Measurements from ENCODE around the gene PDLIM4.

The PDLIM4 gene

GRCh38 chr5:132266031-132266835 is 8.7 kb downstream of the PDLIM4 start:
- no peak for DNase-seq (ENCODE audit: low read depth)
- TF ChIP-seq CTCF (conservative IDR thresholded peaks at IDR 0.05; ENCODE audit: control insufficient read depth, insufficient read depth, low read depth, low read length) = no peak

GRCh38 chr5:132266836-132267160 is 9.3 kb downstream of the PDLIM4 start:
- no peak for DNase-seq (ENCODE audit: low read depth)
- no peak for TF ChIP-seq CTCF (conservative IDR thresholded peaks at IDR 0.05; ENCODE audit: control insufficient read depth, insufficient read depth, low read depth, low read length)
- no peak overlapping the region for H3K4me3 ChIP-seq (ENCODE audit: control insufficient read depth, low read depth, low read length)

More at GRCh38 chr5:132266031-132266835, 8.7 kb downstream of the PDLIM4 start:
- H3K4me3 ChIP-seq (ENCODE audit: control insufficient read depth, low read depth, low read length) = no peak overlapping the region

- no peak overlapping the region for H3K4me3 ChIP-seq (ENCODE audit: control insufficient read depth, low read depth, low read length)
- TF ChIP-seq CTCF (conservative IDR thresholded peaks at IDR 0.05; ENCODE audit: control insufficient read depth, insufficient read depth, low read depth, low read length) = no peak
- DNase-seq (ENCODE audit: low read depth) = no peak
These were observed 9.8 kb downstream of the PDLIM4 start for GRCh38 chr5:132267166-132267739.

- TF ChIP-seq CTCF (conservative IDR thresholded peaks at IDR 0.05; ENCODE audit: control insufficient read depth, insufficient read depth, low read depth, low read length) = no peak
- no peak overlapping the region for H3K4me3 ChIP-seq (ENCODE audit: control insufficient read depth, low read depth, low read length)
- DNase-seq (ENCODE audit: low read depth) = no peak
These were observed 10.7 kb downstream of the PDLIM4 start for GRCh38 chr5:132267931-132268768.

GRCh38 chr5:132268769-132269551 is 11.5 kb downstream of the PDLIM4 start:
- TF ChIP-seq CTCF (conservative IDR thresholded peaks at IDR 0.05; ENCODE audit: control insufficient read depth, insufficient read depth, low read depth, low read length) = no peak
- peak; percentile 78 for DNase-seq (ENCODE audit: low read depth)
- no peak overlapping the region for H3K4me3 ChIP-seq (ENCODE audit: control insufficient read depth, low read depth, low read length)
